SK-N-SH treated with all-trans-retinoic acid at 6 μM for 48 hours (cell line): ENCODE measurements around the gene TLE1.

ENCODE experiments used
- CREB5 ChIP-seq: fragments of 250-450 bp; sonication (Bioruptor Pico); IDR thresholded peaks from 2 replicates; pipeline ENCODE4 v1.5.1; 2020; ENCODE audit warnings: low read depth, mild to moderate bottlenecking, moderate library complexity
- CSDC2 ChIP-seq: fragments of 250-450 bp; sonication (Bioruptor Pico); IDR thresholded peaks from 2 replicates; pipeline ENCODE4 v1.5.0; 2020; ENCODE audit warnings: mild to moderate bottlenecking, moderate library complexity
- ISL1 ChIP-seq: fragments of 250-450 bp; sonication (Bioruptor Pico); IDR thresholded peaks from 2 replicates; pipeline ENCODE4 v2.1.2; 2022; ENCODE audit warnings: mild to moderate bottlenecking, moderate library complexity
- PATZ1 ChIP-seq: fragments of 250-450 bp; sonication (Bioruptor Pico); IDR thresholded peaks from 2 replicates; pipeline ENCODE4 v1.8.0; 2020; ENCODE audit warnings: mild to moderate bottlenecking, moderate library complexity, borderline replicate concordance
- RARB ChIP-seq: fragments of 250-450 bp; sonication (Bioruptor Pico); IDR thresholded peaks from 2 replicates; pipeline ENCODE4 v1.8.0; 2021; ENCODE audit warnings: mild to moderate bottlenecking, moderate library complexity
- ZFP30 ChIP-seq: fragments of 450-650 bp; formaldehyde crosslinking; IDR thresholded peaks from 2 replicates; pipeline ENCODE4 v1.5.0; 2022; ENCODE audit warnings: mild to moderate bottlenecking, moderate library complexity

- no peak for TF ChIP-seq CSDC2 (CRISPR knock-in tag)
- TF ChIP-seq RARB (CRISPR knock-in tag): no peak
- TF ChIP-seq ZFP30 (CRISPR knock-in tag): no peak
- no peak for TF ChIP-seq ISL1 (CRISPR knock-in tag)
- TF ChIP-seq CREB5: no peak
- TF ChIP-seq PATZ1 (CRISPR knock-in tag): no peak
Observed at GRCh38 chr9:81673310-81673709, 16.0 kb downstream of the TLE1 start.
